WTC11 (cell line): ENCODE results near the gene PHACTR3. TPM values are rescaled to one million over a fixed set of nuclear protein-coding genes. Genes with fewer than 3 reads are reported as not detected.

Experiments used
- ATAC-seq: fragments of 200-7000 bp; cut with Tn5 transposase; 2 replicates; pipeline ENCODE4 v1.10.0; 2021; ENCODE audit warnings: mild to moderate bottlenecking, moderate library complexity
- CTCF ChIA-PET: fragments of 300-600 bp; sonication (Branson Sonifier 250); formaldehyde crosslinking; loops from one replicate; lab custom pipeline; 2021; ENCODE audit warnings: antibody characterized with exemption; lab: Charles Lee
- POLR2A ChIA-PET: fragments of 350-600 bp; sonication (Branson Sonifier 250); formaldehyde crosslinking; loops from one replicate; lab custom pipeline; 2021; ENCODE audit warnings: antibody characterized with exemption; lab: Charles Lee
- DNase-seq: peaks from one replicate; pipeline ENCODE4 v3.0.0; 2021; ENCODE audit warnings: low spot score
- H3K27ac Mint-ChIP-seq: 2 replicates; pipeline ENCODE4 v1.8.0; 2021; ENCODE audit warnings: mixed read lengths
- H3K27me3 Mint-ChIP-seq: 2 replicates; pipeline ENCODE4 v1.8.0; 2021; ENCODE audit warnings: low read depth, mild to moderate bottlenecking, moderate library complexity, mixed read lengths
- H3K36me3 Mint-ChIP-seq: 2 replicates; pipeline ENCODE4 v1.8.0; 2021; ENCODE audit warnings: mixed read lengths
- H3K4me1 Mint-ChIP-seq: 2 replicates; pipeline ENCODE4 v1.8.0; 2022; ENCODE audit warnings: mixed read lengths
- H3K4me3 Mint-ChIP-seq: 2 replicates; pipeline ENCODE4 v1.8.0; 2021; ENCODE audit warnings: mild to moderate bottlenecking, moderate library complexity, mixed read lengths
- H3K9me3 Mint-ChIP-seq: 2 replicates; pipeline ENCODE4 v1.8.0; 2021; ENCODE audit warnings: mixed read lengths
- CREB1 ChIP-seq: sonication (generic); formaldehyde crosslinking; IDR thresholded peaks from 2 replicates; pipeline ENCODE4 v1.8.0; 2023; ENCODE audit warnings: mild to moderate bottlenecking, missing genetic modification reagents
- FOXK1 ChIP-seq: sonication (generic); formaldehyde crosslinking; IDR thresholded peaks from 2 replicates; pipeline ENCODE4 v1.8.0; 2022; ENCODE audit warnings: mild to moderate bottlenecking, moderate library complexity, missing genetic modification reagents
- GTF2I ChIP-seq: fragments of 250-450 bp; sonication (Bioruptor Pico); conservative IDR thresholded peaks from 2 replicates; pipeline ENCODE4 v1.4.0; 2021; ENCODE audit warnings: mild to moderate bottlenecking
- KAT7 ChIP-seq: sonication (generic); formaldehyde crosslinking; IDR thresholded peaks from 2 replicates; pipeline ENCODE4 v1.8.1; 2023; ENCODE audit warnings: missing genetic modification reagents, mild to moderate bottlenecking, borderline replicate concordance
- NFATC4 ChIP-seq: fragments of 250-450 bp; sonication (Bioruptor Pico); IDR thresholded peaks from 2 replicates; pipeline ENCODE4 v1.9.0; 2021; ENCODE audit warnings: mild to moderate bottlenecking
- NR2C2 ChIP-seq: sonication (generic); formaldehyde crosslinking; IDR thresholded peaks from 2 replicates; pipeline ENCODE4 v1.8.0; 2022; ENCODE audit warnings: mild to moderate bottlenecking, missing genetic modification reagents
- NR3C1 ChIP-seq: sonication (generic); formaldehyde crosslinking; conservative IDR thresholded peaks from 2 replicates; pipeline ENCODE4 v1.8.1; 2023; ENCODE audit warnings: low read depth, mild to moderate bottlenecking, missing genetic modification reagents
- SMAD4 ChIP-seq: sonication (generic); formaldehyde crosslinking; IDR thresholded peaks from 2 replicates; pipeline ENCODE4 v1.8.0; 2022; ENCODE audit warnings: mild to moderate bottlenecking, missing genetic modification reagents
- SOX15 ChIP-seq: fragments of 250-450 bp; sonication (Bioruptor Pico); IDR thresholded peaks from 2 replicates; pipeline ENCODE4 v1.9.0; 2021; ENCODE audit warnings: mild to moderate bottlenecking
- ZNF232 ChIP-seq: sonication (generic); formaldehyde crosslinking; IDR thresholded peaks from 2 replicates; pipeline ENCODE4 v1.8.0; 2022; ENCODE audit warnings: mild to moderate bottlenecking, missing genetic modification reagents
- ZNF317 ChIP-seq: sonication (generic); formaldehyde crosslinking; IDR thresholded peaks from 2 replicates; pipeline ENCODE4 v1.8.1; 2023; ENCODE audit warnings: low read depth, mild to moderate bottlenecking, moderate library complexity, missing genetic modification reagents, borderline replicate concordance
- ZNF423 ChIP-seq: fragments of 250-450 bp; sonication (Bioruptor Pico); IDR thresholded peaks from 2 replicates; pipeline ENCODE4 v2.1.2; 2022; ENCODE audit warnings: mild to moderate bottlenecking, moderate library complexity
- total RNA-seq: library from RNA; stranded (reverse); gene quantifications from 3 replicates; pipeline ENCODE4 v1.2.3, GENCODE V29; 2021
- TF ChIP-seq, protein P1 (sequence below): sonication (generic); formaldehyde crosslinking; IDR thresholded peaks from 2 replicates; pipeline ENCODE4 v1.8.0; 2022; ENCODE audit warnings: missing genetic modification reagents
- TF ChIP-seq, protein P2 (sequence below): fragments of 250-450 bp; sonication (Bioruptor Pico); IDR thresholded peaks from 2 replicates; pipeline ENCODE4 v1.9.0; 2021; ENCODE audit warnings: mild to moderate bottlenecking
- TF ChIP-seq, protein P3 (sequence below): sonication (generic); formaldehyde crosslinking; IDR thresholded peaks from 2 replicates; pipeline ENCODE4 v1.8.0; 2022; ENCODE audit warnings: mild to moderate bottlenecking, missing genetic modification reagents
- TF ChIP-seq, protein P4 (sequence below): fragments of 250-450 bp; sonication (Bioruptor Pico); IDR thresholded peaks from 2 replicates; pipeline ENCODE4 v1.8.0; 2021; ENCODE audit warnings: mild to moderate bottlenecking
- TF ChIP-seq, protein P5 (sequence below): sonication (generic); formaldehyde crosslinking; IDR thresholded peaks from 2 replicates; pipeline ENCODE4 v1.8.0; 2023; ENCODE audit warnings: missing genetic modification reagents
- TF ChIP-seq, protein P6 (sequence below): sonication (generic); formaldehyde crosslinking; IDR thresholded peaks from 2 replicates; pipeline ENCODE4 v1.8.1; 2022; ENCODE audit warnings: mild to moderate bottlenecking, moderate library complexity, missing genetic modification reagents
- TF ChIP-seq, protein P7 (sequence below): fragments of 200-600 bp; IDR thresholded peaks from 2 replicates; pipeline ENCODE4 v1.8.0; 2022; ENCODE audit warnings: antibody characterized with exemption
- TF ChIP-seq, protein P8 (sequence below): sonication (generic); formaldehyde crosslinking; IDR thresholded peaks from 2 replicates; pipeline ENCODE4 v1.8.1; 2023; ENCODE audit warnings: mild to moderate bottlenecking, moderate library complexity, missing genetic modification reagents

PHACTR3 gene
- total RNA-seq, 1 experiment from 2014 or later: 0.28 TPM

DNA sequence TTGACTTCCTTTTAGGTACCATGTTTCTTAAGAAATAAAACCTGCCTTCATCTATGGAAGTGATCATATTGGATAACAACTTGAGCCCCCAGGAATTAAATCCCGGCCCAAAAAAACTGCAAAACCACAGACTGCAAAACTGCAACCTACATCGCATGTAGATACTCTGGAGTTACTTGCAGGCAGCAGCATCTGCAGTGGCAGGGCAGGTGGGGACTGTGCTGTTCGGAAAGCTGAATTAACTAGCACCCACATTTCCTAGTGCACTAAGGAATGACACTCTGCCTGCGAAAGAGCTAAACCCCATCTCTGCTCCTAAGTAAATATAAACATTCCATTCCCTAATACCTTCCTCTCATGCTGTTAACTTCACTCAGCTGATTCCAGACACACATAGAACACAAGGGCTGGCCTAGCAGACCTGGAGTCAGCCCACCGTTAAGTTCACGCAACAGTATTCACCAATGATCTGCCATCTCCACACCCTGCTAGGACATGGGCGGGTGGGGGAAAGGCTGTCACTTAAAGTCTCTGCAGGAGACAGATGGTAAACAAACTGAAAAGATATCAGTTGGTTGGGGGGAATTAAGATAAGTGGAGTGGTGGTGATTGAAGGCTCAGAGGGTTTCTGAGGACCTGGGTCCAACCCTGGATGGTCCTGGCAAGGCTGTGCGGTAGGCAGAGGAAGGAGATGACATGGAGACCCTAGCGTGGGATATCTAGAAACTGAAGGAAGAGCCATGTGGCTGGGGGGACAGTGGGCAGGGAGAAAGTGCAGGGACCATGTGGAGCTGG is 200.7 kb downstream of the PHACTR3 start:
- Mint-ChIP-seq H3K36me3 (peaks cover 11% of the 10 kb centered on the region), H3K4me3 (no peak overlapping the region), H3K4me1 (0 out of 2 replicates have a peak, but pooled peaks cover 4% of the 10 kb centered on the region), H3K9me3 (peaks cover 24% of the 10 kb centered on the region), H3K27me3 (peaks cover 27% of the 10 kb centered on the region), H3K27ac (no peak overlapping the region)
- DNase-seq (no peak), ATAC-seq (no peak)
- TF ChIP-seq SMAD4 (CRISPR knock-in tag) (no peak), CREB1 (no peak), NR3C1 (CRISPR knock-in tag) (no peak), ZNF423 (no peak), KAT7 (CRISPR knock-in tag) (no peak), NR2C2 (CRISPR knock-in tag) (no peak), GTF2I (CRISPR knock-in tag) (no peak), NFATC4 (CRISPR knock-in tag) (no peak), ZNF232 (CRISPR knock-in tag) (no peak), ZNF317 (CRISPR knock-in tag) (no peak), SOX15 (no peak), FOXK1 (no peak)
- TF ChIP-seq, protein P1, sequence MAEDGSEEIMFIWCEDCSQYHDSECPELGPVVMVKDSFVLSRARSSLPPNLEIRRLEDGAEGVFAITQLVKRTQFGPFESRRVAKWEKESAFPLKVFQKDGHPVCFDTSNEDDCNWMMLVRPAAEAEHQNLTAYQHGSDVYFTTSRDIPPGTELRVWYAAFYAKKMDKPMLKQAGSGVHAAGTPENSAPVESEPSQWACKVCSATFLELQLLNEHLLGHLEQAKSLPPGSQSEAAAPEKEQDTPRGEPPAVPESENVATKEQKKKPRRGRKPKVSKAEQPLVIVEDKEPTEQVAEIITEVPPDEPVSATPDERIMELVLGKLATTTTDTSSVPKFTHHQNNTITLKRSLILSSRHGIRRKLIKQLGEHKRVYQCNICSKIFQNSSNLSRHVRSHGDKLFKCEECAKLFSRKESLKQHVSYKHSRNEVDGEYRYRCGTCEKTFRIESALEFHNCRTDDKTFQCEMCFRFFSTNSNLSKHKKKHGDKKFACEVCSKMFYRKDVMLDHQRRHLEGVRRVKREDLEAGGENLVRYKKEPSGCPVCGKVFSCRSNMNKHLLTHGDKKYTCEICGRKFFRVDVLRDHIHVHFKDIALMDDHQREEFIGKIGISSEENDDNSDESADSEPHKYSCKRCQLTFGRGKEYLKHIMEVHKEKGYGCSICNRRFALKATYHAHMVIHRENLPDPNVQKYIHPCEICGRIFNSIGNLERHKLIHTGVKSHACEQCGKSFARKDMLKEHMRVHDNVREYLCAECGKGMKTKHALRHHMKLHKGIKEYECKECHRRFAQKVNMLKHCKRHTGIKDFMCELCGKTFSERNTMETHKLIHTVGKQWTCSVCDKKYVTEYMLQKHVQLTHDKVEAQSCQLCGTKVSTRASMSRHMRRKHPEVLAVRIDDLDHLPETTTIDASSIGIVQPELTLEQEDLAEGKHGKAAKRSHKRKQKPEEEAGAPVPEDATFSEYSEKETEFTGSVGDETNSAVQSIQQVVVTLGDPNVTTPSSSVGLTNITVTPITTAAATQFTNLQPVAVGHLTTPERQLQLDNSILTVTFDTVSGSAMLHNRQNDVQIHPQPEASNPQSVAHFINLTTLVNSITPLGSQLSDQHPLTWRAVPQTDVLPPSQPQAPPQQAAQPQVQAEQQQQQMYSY (CRISPR knock-in tag): no peak
- TF ChIP-seq, protein P2, sequence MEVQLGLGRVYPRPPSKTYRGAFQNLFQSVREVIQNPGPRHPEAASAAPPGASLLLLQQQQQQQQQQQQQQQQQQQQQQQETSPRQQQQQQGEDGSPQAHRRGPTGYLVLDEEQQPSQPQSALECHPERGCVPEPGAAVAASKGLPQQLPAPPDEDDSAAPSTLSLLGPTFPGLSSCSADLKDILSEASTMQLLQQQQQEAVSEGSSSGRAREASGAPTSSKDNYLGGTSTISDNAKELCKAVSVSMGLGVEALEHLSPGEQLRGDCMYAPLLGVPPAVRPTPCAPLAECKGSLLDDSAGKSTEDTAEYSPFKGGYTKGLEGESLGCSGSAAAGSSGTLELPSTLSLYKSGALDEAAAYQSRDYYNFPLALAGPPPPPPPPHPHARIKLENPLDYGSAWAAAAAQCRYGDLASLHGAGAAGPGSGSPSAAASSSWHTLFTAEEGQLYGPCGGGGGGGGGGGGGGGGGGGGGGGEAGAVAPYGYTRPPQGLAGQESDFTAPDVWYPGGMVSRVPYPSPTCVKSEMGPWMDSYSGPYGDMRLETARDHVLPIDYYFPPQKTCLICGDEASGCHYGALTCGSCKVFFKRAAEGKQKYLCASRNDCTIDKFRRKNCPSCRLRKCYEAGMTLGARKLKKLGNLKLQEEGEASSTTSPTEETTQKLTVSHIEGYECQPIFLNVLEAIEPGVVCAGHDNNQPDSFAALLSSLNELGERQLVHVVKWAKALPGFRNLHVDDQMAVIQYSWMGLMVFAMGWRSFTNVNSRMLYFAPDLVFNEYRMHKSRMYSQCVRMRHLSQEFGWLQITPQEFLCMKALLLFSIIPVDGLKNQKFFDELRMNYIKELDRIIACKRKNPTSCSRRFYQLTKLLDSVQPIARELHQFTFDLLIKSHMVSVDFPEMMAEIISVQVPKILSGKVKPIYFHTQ: no peak
- TF ChIP-seq, protein P3, sequence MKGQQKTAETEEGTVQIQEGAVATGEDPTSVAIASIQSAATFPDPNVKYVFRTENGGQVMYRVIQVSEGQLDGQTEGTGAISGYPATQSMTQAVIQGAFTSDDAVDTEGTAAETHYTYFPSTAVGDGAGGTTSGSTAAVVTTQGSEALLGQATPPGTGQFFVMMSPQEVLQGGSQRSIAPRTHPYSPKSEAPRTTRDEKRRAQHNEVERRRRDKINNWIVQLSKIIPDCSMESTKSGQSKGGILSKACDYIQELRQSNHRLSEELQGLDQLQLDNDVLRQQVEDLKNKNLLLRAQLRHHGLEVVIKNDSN (CRISPR knock-in tag): no peak
- TF ChIP-seq, protein P4, sequence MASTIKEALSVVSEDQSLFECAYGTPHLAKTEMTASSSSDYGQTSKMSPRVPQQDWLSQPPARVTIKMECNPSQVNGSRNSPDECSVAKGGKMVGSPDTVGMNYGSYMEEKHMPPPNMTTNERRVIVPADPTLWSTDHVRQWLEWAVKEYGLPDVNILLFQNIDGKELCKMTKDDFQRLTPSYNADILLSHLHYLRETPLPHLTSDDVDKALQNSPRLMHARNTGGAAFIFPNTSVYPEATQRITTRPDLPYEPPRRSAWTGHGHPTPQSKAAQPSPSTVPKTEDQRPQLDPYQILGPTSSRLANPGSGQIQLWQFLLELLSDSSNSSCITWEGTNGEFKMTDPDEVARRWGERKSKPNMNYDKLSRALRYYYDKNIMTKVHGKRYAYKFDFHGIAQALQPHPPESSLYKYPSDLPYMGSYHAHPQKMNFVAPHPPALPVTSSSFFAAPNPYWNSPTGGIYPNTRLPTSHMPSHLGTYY: no peak
- TF ChIP-seq, protein P5, sequence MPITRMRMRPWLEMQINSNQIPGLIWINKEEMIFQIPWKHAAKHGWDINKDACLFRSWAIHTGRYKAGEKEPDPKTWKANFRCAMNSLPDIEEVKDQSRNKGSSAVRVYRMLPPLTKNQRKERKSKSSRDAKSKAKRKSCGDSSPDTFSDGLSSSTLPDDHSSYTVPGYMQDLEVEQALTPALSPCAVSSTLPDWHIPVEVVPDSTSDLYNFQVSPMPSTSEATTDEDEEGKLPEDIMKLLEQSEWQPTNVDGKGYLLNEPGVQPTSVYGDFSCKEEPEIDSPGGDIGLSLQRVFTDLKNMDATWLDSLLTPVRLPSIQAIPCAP (CRISPR knock-in tag): no peak
- TF ChIP-seq, protein P6, sequence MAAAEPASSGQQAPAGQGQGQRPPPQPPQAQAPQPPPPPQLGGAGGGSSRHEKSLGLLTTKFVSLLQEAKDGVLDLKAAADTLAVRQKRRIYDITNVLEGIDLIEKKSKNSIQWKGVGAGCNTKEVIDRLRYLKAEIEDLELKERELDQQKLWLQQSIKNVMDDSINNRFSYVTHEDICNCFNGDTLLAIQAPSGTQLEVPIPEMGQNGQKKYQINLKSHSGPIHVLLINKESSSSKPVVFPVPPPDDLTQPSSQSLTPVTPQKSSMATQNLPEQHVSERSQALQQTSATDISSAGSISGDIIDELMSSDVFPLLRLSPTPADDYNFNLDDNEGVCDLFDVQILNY (CRISPR knock-in tag): no peak
- TF ChIP-seq, protein P7, sequence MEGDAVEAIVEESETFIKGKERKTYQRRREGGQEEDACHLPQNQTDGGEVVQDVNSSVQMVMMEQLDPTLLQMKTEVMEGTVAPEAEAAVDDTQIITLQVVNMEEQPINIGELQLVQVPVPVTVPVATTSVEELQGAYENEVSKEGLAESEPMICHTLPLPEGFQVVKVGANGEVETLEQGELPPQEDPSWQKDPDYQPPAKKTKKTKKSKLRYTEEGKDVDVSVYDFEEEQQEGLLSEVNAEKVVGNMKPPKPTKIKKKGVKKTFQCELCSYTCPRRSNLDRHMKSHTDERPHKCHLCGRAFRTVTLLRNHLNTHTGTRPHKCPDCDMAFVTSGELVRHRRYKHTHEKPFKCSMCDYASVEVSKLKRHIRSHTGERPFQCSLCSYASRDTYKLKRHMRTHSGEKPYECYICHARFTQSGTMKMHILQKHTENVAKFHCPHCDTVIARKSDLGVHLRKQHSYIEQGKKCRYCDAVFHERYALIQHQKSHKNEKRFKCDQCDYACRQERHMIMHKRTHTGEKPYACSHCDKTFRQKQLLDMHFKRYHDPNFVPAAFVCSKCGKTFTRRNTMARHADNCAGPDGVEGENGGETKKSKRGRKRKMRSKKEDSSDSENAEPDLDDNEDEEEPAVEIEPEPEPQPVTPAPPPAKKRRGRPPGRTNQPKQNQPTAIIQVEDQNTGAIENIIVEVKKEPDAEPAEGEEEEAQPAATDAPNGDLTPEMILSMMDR: no peak
- TF ChIP-seq, protein P8, sequence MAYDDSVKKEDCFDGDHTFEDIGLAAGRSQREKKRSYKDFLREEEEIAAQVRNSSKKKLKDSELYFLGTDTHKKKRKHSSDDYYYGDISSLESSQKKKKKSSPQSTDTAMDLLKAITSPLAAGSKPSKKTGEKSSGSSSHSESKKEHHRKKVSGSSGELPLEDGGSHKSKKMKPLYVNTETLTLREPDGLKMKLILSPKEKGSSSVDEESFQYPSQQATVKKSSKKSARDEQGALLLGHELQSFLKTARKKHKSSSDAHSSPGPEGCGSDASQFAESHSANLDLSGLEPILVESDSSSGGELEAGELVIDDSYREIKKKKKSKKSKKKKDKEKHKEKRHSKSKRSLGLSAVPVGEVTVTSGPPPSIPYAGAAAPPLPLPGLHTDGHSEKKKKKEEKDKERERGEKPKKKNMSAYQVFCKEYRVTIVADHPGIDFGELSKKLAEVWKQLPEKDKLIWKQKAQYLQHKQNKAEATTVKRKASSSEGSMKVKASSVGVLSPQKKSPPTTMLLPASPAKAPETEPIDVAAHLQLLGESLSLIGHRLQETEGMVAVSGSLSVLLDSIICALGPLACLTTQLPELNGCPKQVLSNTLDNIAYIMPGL: no peak
- CTCF ChIA-PET: no interaction called here
- POLR2A ChIA-PET: no interaction called here
